Mucosa of stomach (tissue), 1 donor: ENCODE results near the gene LRIG3.
"Not testable (repeated sequence)": the region's sequence is repeated elsewhere in the genome, so short reads cannot be mapped to it uniquely, and the experiment has no call there.

Experiments
- H3K27me3 ChIP-seq: one replicate; pipeline ENCODE4 v1.7.0; 2013; ENCODE audit warnings: mild to moderate bottlenecking, low read length; ENCODE audit not compliant: control insufficient read depth, insufficient read depth
- H3K36me3 ChIP-seq: one replicate; pipeline ENCODE4 v1.7.0; 2013; ENCODE audit warnings: low read length; ENCODE audit not compliant: control insufficient read depth, insufficient read depth
- H3K4me1 ChIP-seq: one replicate; pipeline ENCODE4 v1.7.0; 2013; ENCODE audit warnings: mild to moderate bottlenecking, low read length; ENCODE audit not compliant: control insufficient read depth, insufficient read depth
- H3K4me3 ChIP-seq: one replicate; pipeline ENCODE4 v1.7.0; 2013; ENCODE audit warnings: low read length
- H3K9ac ChIP-seq: one replicate; pipeline ENCODE4 v1.7.0; 2013; ENCODE audit warnings: mild to moderate bottlenecking, low read length, moderate library complexity
- H3K9me3 ChIP-seq: one replicate; pipeline ENCODE4 v1.7.0; 2013; ENCODE audit warnings: mild to moderate bottlenecking, low read length, moderate library complexity; ENCODE audit not compliant: control insufficient read depth
- donor health status: Pancreatic carcinoma.

The LRIG3 gene

DNA sequence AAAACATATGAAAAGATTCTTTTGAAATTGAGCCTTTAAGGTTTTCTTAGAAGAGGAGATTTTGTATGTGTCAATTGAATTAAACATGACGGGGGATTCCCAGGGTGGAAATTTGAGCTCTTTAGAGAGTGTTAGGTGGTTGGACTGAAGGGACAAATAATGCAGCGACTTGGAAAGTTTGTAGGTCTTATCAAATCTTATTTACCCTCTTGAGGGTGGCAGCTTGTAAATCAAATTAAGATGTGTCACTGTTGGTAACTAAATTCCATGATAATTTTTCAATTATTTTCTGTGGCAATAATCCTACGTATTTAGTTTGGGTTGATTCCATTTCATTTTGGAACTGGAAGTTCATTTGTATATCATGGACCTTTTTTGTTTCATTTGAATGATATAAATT, 33.7 kb upstream of the LRIG3 start:
- Histone ChIP-seq H3K9me3 (no peaks in the 10 kb centered on the region), H3K4me1 (no peaks in the 10 kb centered on the region), H3K9ac (no peak overlapping the region), H3K27me3 (no peaks in the 10 kb centered on the region), H3K36me3 (no peaks in the 10 kb centered on the region), H3K4me3 (no peak overlapping the region)

DNA sequence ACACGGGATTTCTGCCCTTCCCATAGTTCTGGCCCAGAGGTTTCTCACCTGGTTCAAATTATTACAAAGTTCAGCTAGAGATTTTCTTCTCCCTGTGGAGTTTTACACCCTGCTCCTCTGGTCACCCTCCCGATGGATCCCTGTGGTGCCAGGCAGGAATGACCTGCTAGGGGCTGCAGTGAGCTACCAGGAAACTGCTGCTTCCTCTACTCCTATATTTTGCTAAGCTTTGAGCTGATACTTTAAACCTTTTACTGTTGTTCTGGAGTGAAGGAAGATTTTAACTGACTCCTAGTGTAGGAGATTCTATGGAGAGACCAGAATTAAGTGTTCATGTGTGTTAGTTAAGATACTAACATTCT, 30.4 kb upstream of the LRIG3 start:
- no peaks in the 10 kb centered on the region for H3K9me3 ChIP-seq
- no peaks in the 10 kb centered on the region for H3K4me1 ChIP-seq
- no peaks in the 10 kb centered on the region for H3K36me3 ChIP-seq
- H3K9ac ChIP-seq, result no peak overlapping the region
- no peak overlapping the region for H3K4me3 ChIP-seq
- no peaks in the 10 kb centered on the region for H3K27me3 ChIP-seq

DNA sequence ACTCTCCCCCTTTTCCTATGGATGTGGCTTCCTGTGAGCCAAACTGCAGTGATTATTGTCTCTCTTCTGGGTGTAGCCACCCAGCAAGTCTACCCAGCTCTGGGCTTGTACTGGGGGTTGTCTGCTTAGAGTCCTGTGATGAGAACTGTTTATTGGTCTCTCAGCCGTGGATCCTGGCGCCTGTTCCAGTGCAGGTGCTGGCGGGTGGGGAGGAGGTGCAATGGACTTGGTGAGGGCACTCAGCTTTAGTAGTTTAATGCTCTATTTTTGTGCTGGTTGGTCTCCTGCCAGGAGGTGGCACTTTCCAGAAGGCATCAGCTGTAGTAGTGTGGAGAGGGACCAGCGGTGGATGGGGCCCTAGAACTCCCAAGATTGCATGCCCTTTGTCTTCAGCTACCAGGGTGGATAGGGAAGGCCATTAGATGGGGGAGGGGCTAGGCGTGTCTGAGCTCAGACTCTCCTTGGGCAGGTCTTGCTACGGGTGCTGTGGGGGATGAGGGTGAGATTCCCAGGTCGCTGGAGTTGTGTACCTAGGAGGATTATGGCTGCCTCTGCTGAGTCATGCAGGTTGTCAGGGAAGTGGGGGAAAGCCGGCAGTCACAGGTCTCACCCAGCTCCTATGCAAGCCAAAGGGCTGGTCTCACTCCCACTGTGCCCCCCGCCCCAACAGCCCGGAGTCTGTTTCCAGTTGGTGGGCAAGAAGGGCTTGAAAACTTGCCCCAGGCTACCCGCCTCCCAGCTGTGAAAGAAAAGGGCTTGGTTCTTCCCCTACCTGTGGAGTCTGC, 29.8 kb upstream of the LRIG3 start:
- H3K4me1 ChIP-seq, H3K9me3 ChIP-seq, H3K9ac ChIP-seq, H3K27me3 ChIP-seq, H3K36me3 ChIP-seq, H3K4me3 ChIP-seq: not testable (repeated sequence)

DNA sequence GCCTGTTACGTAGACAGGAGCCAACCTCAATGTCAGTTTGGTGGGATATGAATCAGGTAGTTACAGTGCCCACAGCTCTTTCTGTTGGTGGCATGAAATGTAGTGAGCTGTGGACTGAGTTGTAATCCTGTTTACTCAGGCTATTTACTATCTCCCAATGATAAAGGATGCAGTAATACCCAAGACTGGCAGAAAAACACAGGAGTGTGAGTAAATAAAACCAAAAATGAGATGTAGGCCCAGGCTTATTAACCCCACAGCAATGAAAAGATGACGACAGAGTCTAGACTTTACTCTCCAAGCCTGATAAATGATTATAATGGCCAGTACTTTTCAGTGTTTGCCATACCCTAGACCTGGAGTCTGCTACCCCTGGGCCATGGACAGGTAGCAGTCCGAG, 22.8 kb upstream of the LRIG3 start:
- H3K27me3 ChIP-seq, result no peaks in the 10 kb centered on the region
- no peak overlapping the region for H3K9ac ChIP-seq
- H3K36me3 ChIP-seq, result no peaks in the 10 kb centered on the region
- H3K4me1 ChIP-seq, result peaks cover 6% of the 10 kb centered on the region
- no peak overlapping the region for H3K4me3 ChIP-seq
- no peaks in the 10 kb centered on the region for H3K9me3 ChIP-seq

DNA sequence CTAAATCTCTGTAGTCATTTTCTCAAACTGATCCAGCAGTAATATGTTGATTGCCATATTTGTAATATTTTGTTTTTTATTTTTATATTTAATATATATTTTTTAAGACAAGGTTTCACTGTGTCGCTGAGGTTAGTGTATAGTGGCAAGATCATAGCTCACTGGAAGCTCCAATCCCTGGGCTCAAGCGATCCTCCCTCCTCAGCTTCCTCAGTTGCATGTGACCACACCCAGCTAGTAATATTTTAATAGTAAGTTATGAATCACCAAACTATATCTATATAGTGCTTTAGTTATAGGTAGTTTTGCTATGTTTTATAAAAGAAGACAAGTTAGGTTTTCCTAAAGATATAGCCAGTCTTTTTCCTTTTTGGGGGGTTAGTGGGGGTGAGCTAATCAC, 22.0 kb upstream of the LRIG3 start:
- no peaks in the 10 kb centered on the region for H3K36me3 ChIP-seq
- peaks cover 6% of the 10 kb centered on the region for H3K4me1 ChIP-seq
- no peaks in the 10 kb centered on the region for H3K27me3 ChIP-seq
- no peak overlapping the region for H3K4me3 ChIP-seq
- H3K9ac ChIP-seq, result no peak overlapping the region
- no peaks in the 10 kb centered on the region for H3K9me3 ChIP-seq

DNA sequence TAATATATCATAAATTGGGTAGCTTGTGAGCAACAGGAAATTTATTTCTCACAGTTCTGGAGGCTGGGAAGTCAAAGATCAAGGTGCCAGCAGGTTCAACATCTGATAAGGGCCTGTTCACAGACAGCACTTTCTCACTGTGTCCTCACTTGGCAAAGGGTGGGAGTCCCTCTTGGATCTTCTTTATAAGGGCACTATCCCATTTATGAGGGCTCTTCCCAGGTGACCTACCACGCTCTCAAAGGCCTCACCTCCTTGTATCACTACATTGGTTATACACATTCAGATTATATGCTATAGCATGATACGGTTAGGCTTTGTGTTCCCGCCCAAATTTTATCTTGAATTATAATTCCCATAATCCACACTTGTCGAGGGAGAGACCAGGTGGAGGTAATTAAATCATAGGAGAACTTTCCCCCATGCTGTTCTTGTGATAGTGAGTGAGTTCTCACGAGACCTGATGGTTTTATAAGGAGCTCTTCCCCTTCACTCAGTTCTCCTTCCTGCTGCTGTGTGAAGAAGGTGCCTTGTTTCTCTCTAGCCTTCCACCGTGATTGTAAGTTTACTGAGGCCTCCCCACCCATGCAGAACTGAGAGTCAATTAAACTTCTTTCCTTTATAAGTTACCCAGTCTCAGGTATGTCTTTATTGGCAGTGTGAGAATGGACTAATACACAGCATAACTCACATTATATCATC, 19.2 kb upstream of the LRIG3 start:
- Histone ChIP-seq H3K9ac (no peak overlapping the region), H3K4me1 (peaks cover 8% of the 10 kb centered on the region), H3K4me3 (no peak overlapping the region), H3K36me3 (no peaks in the 10 kb centered on the region), H3K27me3 (no peaks in the 10 kb centered on the region), H3K9me3 (no peaks in the 10 kb centered on the region)

DNA sequence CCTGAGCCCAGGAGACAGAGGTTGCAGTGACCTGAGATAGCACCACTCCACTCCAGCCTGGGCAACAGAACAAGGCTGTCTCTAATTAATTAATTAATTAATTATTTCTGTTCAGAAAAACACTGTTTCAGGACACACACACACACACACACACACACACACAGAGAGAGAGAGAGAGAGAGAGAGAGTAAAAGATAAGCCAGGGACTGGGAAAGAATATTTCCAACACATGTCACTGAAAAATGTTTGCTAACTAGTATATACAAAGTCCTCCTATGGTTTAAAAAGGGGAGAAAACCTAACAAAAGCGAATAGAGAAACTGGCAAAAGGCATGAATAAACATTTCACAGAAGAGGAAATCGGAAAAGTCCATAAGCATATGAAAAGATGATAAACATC, 18.1 kb upstream of the LRIG3 start:
- H3K4me3 ChIP-seq, result no peak overlapping the region
- H3K4me1 ChIP-seq, result peaks cover 13% of the 10 kb centered on the region
- H3K27me3 ChIP-seq, result no peaks in the 10 kb centered on the region
- H3K9me3 ChIP-seq, result no peaks in the 10 kb centered on the region
- H3K36me3 ChIP-seq, result no peaks in the 10 kb centered on the region
- H3K9ac ChIP-seq, result no peak overlapping the region

DNA sequence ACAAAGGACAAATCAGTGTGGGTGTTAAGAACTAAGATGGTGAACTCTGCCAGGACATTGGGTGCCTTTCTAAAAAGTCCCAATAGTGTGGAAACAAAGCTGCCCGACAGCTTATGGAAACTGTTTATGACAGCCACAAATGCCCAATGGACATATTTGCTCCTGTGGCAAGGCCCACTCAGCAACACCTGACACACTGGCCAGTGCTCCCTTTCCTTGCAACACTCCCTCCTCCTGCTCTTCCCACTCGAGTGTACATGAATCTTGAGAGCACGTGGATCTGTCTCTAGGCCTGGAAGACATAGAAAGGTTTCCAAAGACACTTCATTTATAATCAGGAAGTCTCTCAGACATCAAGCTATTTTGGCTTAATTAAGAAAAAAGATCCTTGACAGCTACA, 14.2 kb upstream of the LRIG3 start:
- no peak overlapping the region for H3K9ac ChIP-seq
- peaks cover 7% of the 10 kb centered on the region for H3K4me1 ChIP-seq
- H3K9me3 ChIP-seq, result no peaks in the 10 kb centered on the region
- H3K4me3 ChIP-seq, result no peak overlapping the region
- no peaks in the 10 kb centered on the region for H3K36me3 ChIP-seq
- H3K27me3 ChIP-seq, result no peaks in the 10 kb centered on the region

DNA sequence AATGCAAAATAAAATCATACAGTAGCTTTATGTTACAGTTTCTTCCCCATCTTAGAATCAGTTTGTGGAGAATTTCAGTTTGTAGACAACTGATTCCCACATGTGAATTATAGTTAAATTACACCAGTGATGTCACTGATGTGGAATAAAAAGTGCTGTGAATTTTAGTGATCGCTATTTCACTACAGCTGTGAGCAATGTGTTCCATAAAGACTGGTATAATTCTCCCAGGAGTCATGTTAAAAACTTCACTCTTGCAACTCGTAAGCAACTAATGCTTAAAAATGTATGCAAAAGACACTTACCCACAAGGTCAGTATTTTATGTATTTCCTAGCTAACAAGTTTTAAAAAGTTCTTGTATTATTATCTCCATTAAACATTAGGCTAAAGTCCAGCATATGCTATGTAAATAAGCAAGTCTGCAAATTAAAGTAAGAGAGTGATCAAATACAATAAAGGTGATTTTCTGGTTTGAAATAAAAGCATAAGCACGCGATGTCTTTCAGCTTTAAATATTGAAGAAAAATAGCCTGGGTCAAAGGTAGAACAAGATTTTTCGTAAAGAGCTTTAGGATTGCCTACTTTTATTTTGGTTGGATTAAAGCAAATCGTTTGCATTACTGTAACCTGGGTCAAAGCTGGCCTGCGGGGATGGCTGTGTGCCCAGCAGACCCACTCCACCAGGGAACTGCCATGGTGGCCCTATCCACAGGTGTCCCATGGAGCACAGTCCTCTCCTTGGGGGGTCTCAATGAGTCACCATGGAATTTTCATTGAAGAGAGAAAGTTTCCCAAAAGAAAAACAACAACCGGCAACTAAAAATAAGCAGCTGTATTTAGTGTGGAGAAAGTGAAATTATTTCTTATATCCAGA, 12.7 kb upstream of the LRIG3 start:
- Histone ChIP-seq H3K27me3 (no peaks in the 10 kb centered on the region), H3K36me3 (no peaks in the 10 kb centered on the region), H3K9me3 (no peaks in the 10 kb centered on the region), H3K9ac (no peak overlapping the region), H3K4me1 (peaks cover 7% of the 10 kb centered on the region), H3K4me3 (no peak overlapping the region)

DNA sequence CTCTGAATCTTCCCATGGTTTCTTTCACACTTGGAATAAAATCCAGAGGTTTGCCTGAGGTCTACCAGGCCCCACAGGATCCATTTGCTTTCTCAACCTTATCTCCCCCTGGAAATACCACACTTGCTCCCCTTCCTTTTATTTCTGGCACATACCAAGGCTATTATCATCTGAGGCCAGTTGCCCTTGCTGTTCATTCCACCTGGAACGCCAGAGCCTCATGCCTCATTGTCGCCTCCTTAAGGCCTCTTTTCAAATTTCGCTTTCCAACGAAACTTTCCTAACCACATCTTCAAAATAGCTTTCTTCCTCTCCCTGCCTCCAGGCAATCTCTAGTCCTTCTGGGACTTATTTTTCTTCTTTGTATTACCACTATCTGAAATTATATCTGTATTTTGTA, 11.2 kb upstream of the LRIG3 start:
- Histone ChIP-seq H3K4me1 (peaks cover 7% of the 10 kb centered on the region), H3K9me3 (no peaks in the 10 kb centered on the region), H3K36me3 (no peaks in the 10 kb centered on the region), H3K4me3 (no peak overlapping the region), H3K9ac (no peak overlapping the region), H3K27me3 (no peaks in the 10 kb centered on the region)

DNA sequence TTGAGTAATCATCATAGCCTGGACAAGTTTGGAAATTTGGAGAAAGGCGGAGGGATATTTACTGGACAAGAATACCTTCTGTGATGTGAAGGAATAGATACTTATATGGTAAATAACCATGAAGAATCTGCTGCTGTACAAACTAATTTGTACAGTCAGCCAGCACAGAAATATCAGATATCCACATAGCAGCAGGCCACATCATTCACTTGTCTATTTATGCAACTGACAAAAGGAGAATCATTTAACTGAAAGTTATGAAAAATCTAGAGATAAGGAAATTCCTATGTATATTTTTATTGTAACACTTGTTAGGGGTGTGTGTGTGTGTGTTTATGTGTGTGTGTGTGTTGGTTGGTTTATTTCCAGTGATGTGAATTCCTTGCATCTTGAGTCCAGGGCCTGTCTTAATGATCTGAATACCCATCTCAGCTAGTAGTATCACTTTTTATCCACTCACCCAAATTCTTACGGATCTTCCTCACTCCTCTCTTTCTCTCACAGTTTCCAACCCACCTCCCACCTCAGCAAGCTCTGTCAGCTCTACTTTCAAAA, 10.5 kb upstream of the LRIG3 start:
- H3K9me3 ChIP-seq, result no peaks in the 10 kb centered on the region
- no peak overlapping the region for H3K9ac ChIP-seq
- H3K27me3 ChIP-seq, result no peaks in the 10 kb centered on the region
- no peaks in the 10 kb centered on the region for H3K36me3 ChIP-seq
- no peak overlapping the region for H3K4me3 ChIP-seq
- H3K4me1 ChIP-seq, result peaks cover 7% of the 10 kb centered on the region

DNA sequence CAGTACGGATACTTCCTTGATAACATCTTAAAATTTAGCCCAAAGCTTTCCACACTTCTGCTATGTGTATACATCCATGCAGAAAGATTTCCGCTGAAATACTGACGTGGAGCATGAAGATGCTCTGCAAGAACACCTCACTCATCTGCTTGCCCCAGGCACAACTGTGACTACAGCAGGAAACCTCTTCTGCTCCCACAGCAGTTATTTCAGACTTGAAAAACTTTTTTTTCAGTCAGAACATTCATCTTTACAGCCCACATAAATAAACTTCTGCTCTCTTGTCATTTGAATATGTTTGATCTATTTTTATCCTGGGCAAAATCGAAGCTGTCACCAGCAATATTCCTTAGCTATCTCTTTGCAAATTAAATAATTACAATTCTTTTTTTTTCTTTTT, 6.8 kb upstream of the LRIG3 start:
- Histone ChIP-seq H3K4me1 (peaks cover 9% of the 10 kb centered on the region), H3K9ac (no peak overlapping the region), H3K4me3 (no peak overlapping the region), H3K36me3 (no peaks in the 10 kb centered on the region), H3K9me3 (no peaks in the 10 kb centered on the region), H3K27me3 (no peaks in the 10 kb centered on the region)
